NB4 (cell line): Measurements from ENCODE around the gene SYCP3.
"Not testable (repeated sequence)": the region's sequence is repeated elsewhere in the genome, so short reads cannot be mapped to it uniquely, and the experiment has no call there.

ENCODE experiments used
- MYC ChIP-seq: IDR thresholded peaks from 2 replicates; pipeline ENCODE4 v1.6.1; 2011; ENCODE audit warnings: low read depth, low read length
- TF ChIP-seq, protein P1 (sequence below): IDR thresholded peaks from one replicate; pipeline ENCODE4 v1.5.1; 2012; ENCODE audit warnings: low read depth, low read length

- TF ChIP-seq MYC, result not testable (repeated sequence)
- TF ChIP-seq, protein P1, sequence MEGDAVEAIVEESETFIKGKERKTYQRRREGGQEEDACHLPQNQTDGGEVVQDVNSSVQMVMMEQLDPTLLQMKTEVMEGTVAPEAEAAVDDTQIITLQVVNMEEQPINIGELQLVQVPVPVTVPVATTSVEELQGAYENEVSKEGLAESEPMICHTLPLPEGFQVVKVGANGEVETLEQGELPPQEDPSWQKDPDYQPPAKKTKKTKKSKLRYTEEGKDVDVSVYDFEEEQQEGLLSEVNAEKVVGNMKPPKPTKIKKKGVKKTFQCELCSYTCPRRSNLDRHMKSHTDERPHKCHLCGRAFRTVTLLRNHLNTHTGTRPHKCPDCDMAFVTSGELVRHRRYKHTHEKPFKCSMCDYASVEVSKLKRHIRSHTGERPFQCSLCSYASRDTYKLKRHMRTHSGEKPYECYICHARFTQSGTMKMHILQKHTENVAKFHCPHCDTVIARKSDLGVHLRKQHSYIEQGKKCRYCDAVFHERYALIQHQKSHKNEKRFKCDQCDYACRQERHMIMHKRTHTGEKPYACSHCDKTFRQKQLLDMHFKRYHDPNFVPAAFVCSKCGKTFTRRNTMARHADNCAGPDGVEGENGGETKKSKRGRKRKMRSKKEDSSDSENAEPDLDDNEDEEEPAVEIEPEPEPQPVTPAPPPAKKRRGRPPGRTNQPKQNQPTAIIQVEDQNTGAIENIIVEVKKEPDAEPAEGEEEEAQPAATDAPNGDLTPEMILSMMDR, result not testable (repeated sequence)
Observed at GRCh38 chr12:101681627-101682026, 57.6 kb downstream of the SYCP3 start.
